Hypothalamus (tissue), 51 donors: Measurements from ENCODE around the gene TYK2.
A peak's percentile ranks its signal among the peaks of the same experiment; 100 is the strongest.

Experiments used
- DNase-seq, 51 donors: peaks; one replicate each; lab custom pipeline; 2025; lab: John Stamatoyannopoulos, UW

Gene TYK2

GRCh38 chr19:10317045-10317856 lies 63.1 kb downstream of the TYK2 start:
- no peak for DNase-seq

GRCh38 chr19:10316229-10317044 lies 63.9 kb downstream of the TYK2 start:
- peak in 1 of 51 donors; percentile 35 for DNase-seq

- DNase-seq: peak; percentile 33 to 93 (median 82)
These were observed 64.8 kb downstream of the TYK2 start, which contains the start of gene FDX2 for GRCh38 chr19:10315335-10316214. Gene FDX2 (minus strand): TSS chr19:10316015. CDS start chr19:10315996, 19 bp downstream.

- no peak for DNase-seq
These were observed 70.9 kb downstream of the TYK2 start, which contains the start of gene ZGLP1 for GRCh38 chr19:10309423-10309822. Gene ZGLP1 (minus strand): TSS chr19:10309815.

GRCh38 chr19:10306327-10306726 lies 74.0 kb downstream of the TYK2 start:
- DNase-seq: no peak

- DNase-seq: peak in 17 of 51 donors; percentile 3 to 69 (median 12)
These were observed 75.1 kb downstream of the TYK2 start for GRCh38 chr19:10305139-10305806.
